ENCODE measurements around the gene WNT5A. TPM values are rescaled to one million over a fixed set of nuclear protein-coding genes. Genes with fewer than 3 reads are reported as not detected.

The WNT5A gene
- total and polyA plus RNA-seq, 2 of the 4 experiments (the other 2 are of a cell fraction) = 224 to 231 TPM

DNA sequence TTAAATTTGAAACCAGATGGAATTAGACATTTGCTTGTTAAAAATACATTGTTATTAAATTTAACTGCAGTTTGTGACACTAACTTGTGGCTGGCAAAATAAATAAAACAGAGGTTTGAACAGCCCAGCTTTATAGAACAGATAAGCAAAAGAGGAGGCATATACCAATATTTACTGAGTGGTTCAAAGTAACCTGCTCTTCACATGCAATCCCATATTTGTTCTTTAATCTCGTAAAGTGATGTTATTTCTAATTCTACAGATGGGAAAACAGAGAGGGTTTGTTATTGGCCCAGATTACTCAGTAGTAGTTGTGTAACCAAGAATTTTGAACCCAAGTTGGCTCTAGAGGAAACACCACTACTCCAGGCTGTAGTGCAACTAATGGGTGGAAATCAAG is 37.6 kb downstream of the WNT5A start:
- no peak overlapping the region for H3K4ac ChIP-seq (ENCODE audit: low read depth, low read length)
- H3K4me2 ChIP-seq (ENCODE audit: low read depth, low read length) = no peak overlapping the region
- no peak overlapping the region for H2BK120ac ChIP-seq (ENCODE audit: low read depth, low read length)
- no peak overlapping the region for H4K8ac ChIP-seq (ENCODE audit: low read depth in 2 of 2, low read length in 2 of 2)
- TF ChIP-seq RFX5 (IDR thresholded peaks at IDR 0.05; ENCODE audit: low read depth, low read length) = no peak
- no peak for TF ChIP-seq CEBPB (IDR thresholded peaks at IDR 0.05; ENCODE audit: low read depth, low read length)
- no peak for TF ChIP-seq RCOR1 (IDR thresholded peaks at IDR 0.05; ENCODE audit: insufficient replicate concordance, low read length)
- TF ChIP-seq BHLHE40 (IDR thresholded peaks at IDR 0.05; ENCODE audit: low read depth, low read length) = no peak
- no peak for TF ChIP-seq FOS (IDR thresholded peaks at IDR 0.05; ENCODE audit: low read depth, low read length)
- TF ChIP-seq, protein P1, sequence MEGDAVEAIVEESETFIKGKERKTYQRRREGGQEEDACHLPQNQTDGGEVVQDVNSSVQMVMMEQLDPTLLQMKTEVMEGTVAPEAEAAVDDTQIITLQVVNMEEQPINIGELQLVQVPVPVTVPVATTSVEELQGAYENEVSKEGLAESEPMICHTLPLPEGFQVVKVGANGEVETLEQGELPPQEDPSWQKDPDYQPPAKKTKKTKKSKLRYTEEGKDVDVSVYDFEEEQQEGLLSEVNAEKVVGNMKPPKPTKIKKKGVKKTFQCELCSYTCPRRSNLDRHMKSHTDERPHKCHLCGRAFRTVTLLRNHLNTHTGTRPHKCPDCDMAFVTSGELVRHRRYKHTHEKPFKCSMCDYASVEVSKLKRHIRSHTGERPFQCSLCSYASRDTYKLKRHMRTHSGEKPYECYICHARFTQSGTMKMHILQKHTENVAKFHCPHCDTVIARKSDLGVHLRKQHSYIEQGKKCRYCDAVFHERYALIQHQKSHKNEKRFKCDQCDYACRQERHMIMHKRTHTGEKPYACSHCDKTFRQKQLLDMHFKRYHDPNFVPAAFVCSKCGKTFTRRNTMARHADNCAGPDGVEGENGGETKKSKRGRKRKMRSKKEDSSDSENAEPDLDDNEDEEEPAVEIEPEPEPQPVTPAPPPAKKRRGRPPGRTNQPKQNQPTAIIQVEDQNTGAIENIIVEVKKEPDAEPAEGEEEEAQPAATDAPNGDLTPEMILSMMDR (conservative IDR thresholded peaks at IDR 0.05; ENCODE audit: low read depth, low read length) = no peak
- no peak for TF ChIP-seq SMC3 (IDR thresholded peaks at IDR 0.05; ENCODE audit: low read depth, low read length)
- TF ChIP-seq CHD1 (IDR thresholded peaks at IDR 0.05; ENCODE audit: low read depth, low read length) = no peak
- no peak for TF ChIP-seq MAZ (IDR thresholded peaks at IDR 0.05; ENCODE audit: borderline replicate concordance, low read depth, low read length)
- TF ChIP-seq NFE2L2 (IDR thresholded peaks at IDR 0.05; ENCODE audit: low read depth, low read length) = no peak
- TF ChIP-seq MXI1 (IDR thresholded peaks at IDR 0.05; ENCODE audit: borderline replicate concordance, low read depth, low read length) = no peak
- no peak overlapping the region for H3K14ac ChIP-seq (replicated peaks; ENCODE audit: low read depth, low read length)
- no peaks in the 10 kb centered on the region for H4K20me1 ChIP-seq (ENCODE audit: insufficient read depth, low read length)
- no peak overlapping the region for H2AFZ ChIP-seq (replicated peaks; ENCODE audit: low read length, poor library complexity)
- H3K4me1 ChIP-seq (ENCODE audit: control insufficient read depth, insufficient read depth, low read length) = no peaks in the 10 kb centered on the region
- no peak overlapping the region for H2AK9ac ChIP-seq (replicated peaks; ENCODE audit: low read depth, low read length, poor library complexity)
- no peak overlapping the region for H3K56ac ChIP-seq (ENCODE audit: extremely low read depth, insufficient read depth, low read length)
- 0 out of 2 replicates have a peak, but pooled peaks cover 3% of the 10 kb centered on the region for H3K9me1 ChIP-seq (ENCODE audit: insufficient read depth, low read length)
- H3K9me3 ChIP-seq (ENCODE audit: control insufficient read depth, insufficient read depth, low read length) = no peaks in the 10 kb centered on the region
- dilution Hi-C loops (cut with HindIII; ENCODE audit: low sequenced_read_pairs, unreplicated experiment) = no loop called here
- WGBS, 2 experiments (ENCODE audit: extremely low coverage in 2 of 2, insufficient read length in 1 of 2) = no CpG with 5 or more reads among the region's 1 CpG
- H3K23ac ChIP-seq (ENCODE audit: low read depth, low read length) = no peak overlapping the region
- ATAC-seq (ENCODE audit: low read depth) = no peak
- no peak overlapping the region for H3K4me3 ChIP-seq (ENCODE audit: insufficient read depth, low read depth, low read length)
- no peak overlapping the region for H3K18ac ChIP-seq (ENCODE audit: low read depth, low read length)
- CTCF ChIA-PET = no interaction called here
- H2BK5ac ChIP-seq (ENCODE audit: low read depth, low read length, poor library complexity, severe bottlenecking) = no peak overlapping the region
- H2AK5ac ChIP-seq (ENCODE audit: low read depth, low read length) = no peak overlapping the region
- H3K27ac ChIP-seq (ENCODE audit: insufficient read depth, low read length) = no peak overlapping the region
- no peak overlapping the region for H2BK15ac ChIP-seq (ENCODE audit: low read depth, low read length)
- no peak overlapping the region for H4K5ac ChIP-seq (ENCODE audit: low read depth, low read length)
- in situ Hi-C loops (cut with MboI; ENCODE audit: low sequenced_read_pairs) = no loop called here
- POLR2A ChIA-PET (ENCODE audit: unreplicated experiment) = no interaction called here
- no peak overlapping the region for H4K91ac ChIP-seq (ENCODE audit: insufficient read depth, low read depth, low read length)
- intact Hi-C loops (cut with micrococcal nuclease) = no loop called here
- no peaks in the 10 kb centered on the region for H3K27me3 ChIP-seq (ENCODE audit: control insufficient read depth, insufficient read depth, low read length)
- no peaks in the 10 kb centered on the region for H3K79me1 ChIP-seq (ENCODE audit: low read depth in 1 of 2, low read length in 2 of 2)
- H3K9ac ChIP-seq (ENCODE audit: low read depth, low read length) = no peak overlapping the region
- DNase-seq = no peak
- no peak overlapping the region for H2BK20ac ChIP-seq (ENCODE audit: low read depth, low read length)
- BruUV-seq (replicated peaks) = no TSS peak
- no peaks in the 10 kb centered on the region for H3K36me3 ChIP-seq (ENCODE audit: control insufficient read depth, insufficient read depth, low read length)

Measured in IMR-90 (cell line).